ENCODE measurements around the gene SLC45A3.

GRCh38 chr1:205672395-205672889 is 7.9 kb downstream of the SLC45A3 start:
- TF ChIP-seq CTCF (IDR thresholded peaks at IDR 0.05; ENCODE audit: poor library complexity, severe bottlenecking) (no peak), EZH2 (IDR thresholded peaks at IDR 0.05; ENCODE audit: borderline replicate concordance, insufficient read depth, low read length, poor library complexity, severe bottlenecking) (no peak), EP300 (conservative IDR thresholded peaks at IDR 0.05; ENCODE audit: poor library complexity, severe bottlenecking) (no peak), POLR2AphosphoS5 (IDR thresholded peaks at IDR 0.05) (no peak), REST (IDR thresholded peaks at IDR 0.05; ENCODE audit: borderline replicate concordance) (no peak), TAF1 (IDR thresholded peaks at IDR 0.05; ENCODE audit: low read depth) (no peak)
